ENCODE measurements around the gene ARMC6. TPM values are rescaled to one million over a fixed set of nuclear protein-coding genes. Genes with fewer than 3 reads are reported as not detected.

The ARMC6 gene
- polyA plus RNA-seq, 1 donor from 2014 or later = 74.4 TPM

Other genes starting within 250 kb of the ARMC6 start
- not detected in 2 replicates for gene COMP, start 242.3 kb upstream of the ARMC6 start, polyA plus RNA-seq
- gene UPF1, start 201.6 kb upstream of the ARMC6 start, polyA plus RNA-seq = 39.3 and 44.8 TPM in 2 replicates
- gene CERS1, start 137.4 kb upstream of the ARMC6 start, polyA plus RNA-seq = 19.1 and 21.7 TPM in 2 replicates
- 397 and 419 TPM in 2 replicates for gene COPE, start 114.2 kb upstream of the ARMC6 start, polyA plus RNA-seq
- gene DDX49, start 113.9 kb upstream of the ARMC6 start, polyA plus RNA-seq = 90.7 and 122 TPM in 2 replicates
- gene HOMER3, start 92.4 kb upstream of the ARMC6 start, polyA plus RNA-seq = 83.6 and 87.7 TPM in 2 replicates
- gene SUGP2, start 86 bp upstream of the ARMC6 start, polyA plus RNA-seq = 204 and 248 TPM in 2 replicates
- 22.7 and 25.3 TPM in 2 replicates for gene SLC25A42, start 30.4 kb downstream of the ARMC6 start, polyA plus RNA-seq
- 19.5 and 22.4 TPM in 2 replicates for gene TMEM161A, start 104.9 kb downstream of the ARMC6 start, polyA plus RNA-seq
- gene MEF2B, start 136.7 kb downstream of the ARMC6 start, polyA plus RNA-seq = 0.22 TPM in 1 of 2 replicates, not detected in the other
- gene BORCS8, start 158.5 kb downstream of the ARMC6 start, polyA plus RNA-seq = 58.8 and 75.6 TPM in 2 replicates
- gene RFXANK, start 158.7 kb downstream of the ARMC6 start, polyA plus RNA-seq = 40.0 and 42.8 TPM in 2 replicates
- 15.1 and 21.6 TPM in 2 replicates for gene NR2C2AP, start 169.8 kb downstream of the ARMC6 start, polyA plus RNA-seq
- 52.1 and 59.5 TPM in 2 replicates for gene NCAN, start 178.4 kb downstream of the ARMC6 start, polyA plus RNA-seq
- gene TM6SF2, start 239.7 kb downstream of the ARMC6 start, polyA plus RNA-seq = not detected in 2 replicates